Measurements from ENCODE around the gene RALGPS1.

Gene RALGPS1

DNA sequence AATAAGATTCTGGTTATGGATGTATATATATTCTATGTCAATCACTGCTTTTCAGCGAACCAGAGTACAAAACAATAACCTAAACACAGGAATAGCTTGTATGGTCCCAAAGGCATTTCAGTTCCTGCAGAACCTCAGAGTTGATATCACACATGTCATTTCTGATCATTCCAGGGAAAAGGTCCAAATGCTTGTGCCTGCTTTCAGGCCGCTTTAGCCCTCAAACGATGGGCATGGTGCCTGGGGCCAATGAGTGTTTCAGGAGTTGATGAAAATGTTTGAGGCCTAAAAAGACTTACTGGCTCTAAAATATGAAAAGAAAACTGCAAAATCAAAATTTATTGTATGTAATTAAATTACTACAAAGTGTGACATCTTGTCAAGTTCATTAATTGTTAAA lies 185.1 kb downstream of the RALGPS1 start:
- no peak for DNase-seq (ENCODE audit: low read depth)

DNA sequence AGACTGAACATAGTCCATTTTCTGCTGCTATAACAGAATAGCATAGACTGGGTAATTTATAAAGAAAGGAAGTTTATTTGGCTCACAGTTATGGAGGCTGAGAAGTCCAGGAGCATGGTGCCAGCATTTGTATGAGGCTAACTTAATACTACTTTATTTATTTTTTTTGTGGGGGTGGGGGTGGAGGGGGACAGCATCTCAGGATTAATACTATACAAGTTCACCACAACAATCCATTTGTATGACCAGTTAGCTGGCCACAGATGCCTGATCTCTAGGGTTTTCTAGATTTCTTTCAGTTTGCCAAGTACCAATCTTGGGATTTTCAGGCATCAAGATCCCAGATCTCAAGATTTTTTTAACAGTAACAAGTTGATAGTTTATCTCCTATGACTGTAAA lies 187.6 kb downstream of the RALGPS1 start:
- DNase-seq (ENCODE audit: low read depth) = no peak

DNA sequence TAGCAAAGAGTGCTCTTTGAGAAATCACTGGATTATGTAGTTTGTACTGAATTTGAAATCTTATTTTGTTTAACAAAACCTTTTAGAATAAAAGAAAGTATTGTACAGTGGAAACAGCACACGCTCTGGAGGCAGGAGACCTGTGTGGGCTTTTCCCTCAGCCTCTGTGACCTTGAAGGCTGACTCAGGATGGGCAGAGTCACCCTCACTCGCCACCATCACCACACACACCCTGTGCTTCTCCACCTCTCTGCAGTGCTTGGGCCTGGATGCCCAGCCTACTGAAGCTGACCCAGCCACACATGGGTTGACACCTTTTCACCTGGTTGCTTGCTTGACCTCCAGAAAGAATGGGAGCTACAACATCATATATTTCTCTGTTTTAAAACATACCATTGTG lies 188.2 kb downstream of the RALGPS1 start:
- DNase-seq (ENCODE audit: low read depth) = no peak

DNA sequence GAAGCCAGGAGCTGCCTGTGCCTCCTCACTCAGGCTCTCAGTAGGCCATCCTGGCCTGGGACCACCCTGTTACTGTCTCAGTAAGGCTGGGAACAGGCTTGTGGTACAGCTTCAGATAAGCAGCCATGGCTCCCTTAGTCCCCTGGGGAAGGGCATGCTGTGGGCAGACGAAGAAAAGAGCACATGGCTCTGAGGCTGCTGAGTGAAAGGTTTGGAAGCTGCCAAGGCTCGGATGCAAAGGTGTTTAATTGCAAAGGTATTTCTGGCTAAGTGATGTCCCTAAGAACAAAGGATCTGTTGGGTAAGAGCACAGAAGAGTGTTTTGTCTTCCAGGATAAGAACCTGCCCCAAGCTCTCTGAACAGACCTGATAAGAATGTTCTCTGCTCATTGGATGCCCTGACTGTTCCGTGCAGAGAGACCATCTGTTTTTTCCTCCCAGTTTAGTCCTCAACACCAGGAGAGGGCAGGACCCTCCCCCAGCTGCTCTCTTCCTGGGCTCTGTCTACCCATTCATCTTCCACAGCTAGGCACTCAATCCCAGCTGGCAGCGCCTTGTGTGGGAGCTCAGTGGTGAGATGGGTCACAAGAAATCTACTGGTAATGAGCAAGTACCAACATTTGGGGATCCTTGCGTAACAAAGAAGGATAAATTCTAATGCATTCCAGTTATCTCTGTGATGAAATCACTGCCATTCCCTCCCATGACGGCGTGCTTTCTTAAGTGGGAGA lies 190.2 kb downstream of the RALGPS1 start:
- DNase-seq (ENCODE audit: low read depth) = no peak

DNA sequence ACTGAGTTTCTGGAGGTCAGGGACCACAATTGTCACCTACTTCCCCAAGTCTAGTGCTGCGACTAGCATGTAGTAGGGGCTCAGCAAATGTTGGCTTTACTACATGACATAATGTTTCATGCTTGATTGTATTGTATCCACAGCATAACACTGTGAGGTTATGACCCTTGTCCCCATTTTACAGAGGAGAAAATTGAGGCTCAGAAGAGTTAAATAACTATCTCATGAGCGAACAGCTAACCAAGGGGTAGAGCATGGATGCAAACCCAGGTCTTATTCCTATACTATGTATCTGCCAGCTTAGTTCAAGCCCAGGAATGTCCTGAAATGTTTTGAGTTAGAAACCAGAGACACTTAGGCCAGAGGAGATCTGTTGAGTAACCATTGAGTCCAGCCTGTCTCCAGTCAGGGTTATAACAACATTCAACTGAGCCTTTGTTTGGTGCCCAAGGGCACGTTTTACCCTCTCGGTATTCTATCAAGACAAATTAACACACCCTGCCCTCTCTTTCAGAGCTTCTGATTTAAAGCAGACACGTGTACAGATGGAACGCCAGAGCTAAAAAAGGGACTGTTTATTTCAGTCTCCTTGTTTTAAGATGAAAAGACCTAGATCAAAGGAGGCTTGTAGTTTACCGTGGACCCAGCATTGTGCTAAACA lies 191.4 kb downstream of the RALGPS1 start:
- DNase-seq (ENCODE audit: low read depth) = no peak

DNA sequence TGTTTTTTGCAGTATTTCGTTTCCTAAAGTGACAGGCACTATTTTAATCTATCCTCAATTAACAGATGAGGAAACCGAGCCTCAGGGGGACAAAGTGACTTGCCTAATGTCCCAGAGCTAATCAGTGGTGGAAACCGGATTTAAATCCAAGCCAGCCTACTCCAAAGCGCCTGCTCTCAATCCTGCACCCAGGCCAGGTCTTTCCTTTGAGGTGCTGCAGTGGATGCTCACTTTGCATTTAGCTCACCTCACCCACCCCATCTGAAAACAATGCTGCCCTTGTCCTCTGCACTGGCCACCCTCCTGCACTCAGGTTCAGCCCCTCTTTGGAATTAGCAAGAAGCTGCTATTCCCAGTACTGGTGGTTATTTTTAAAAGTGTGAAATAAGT lies 191.9 kb downstream of the RALGPS1 start:
- DNase-seq (ENCODE audit: low read depth) = no peak

DNA sequence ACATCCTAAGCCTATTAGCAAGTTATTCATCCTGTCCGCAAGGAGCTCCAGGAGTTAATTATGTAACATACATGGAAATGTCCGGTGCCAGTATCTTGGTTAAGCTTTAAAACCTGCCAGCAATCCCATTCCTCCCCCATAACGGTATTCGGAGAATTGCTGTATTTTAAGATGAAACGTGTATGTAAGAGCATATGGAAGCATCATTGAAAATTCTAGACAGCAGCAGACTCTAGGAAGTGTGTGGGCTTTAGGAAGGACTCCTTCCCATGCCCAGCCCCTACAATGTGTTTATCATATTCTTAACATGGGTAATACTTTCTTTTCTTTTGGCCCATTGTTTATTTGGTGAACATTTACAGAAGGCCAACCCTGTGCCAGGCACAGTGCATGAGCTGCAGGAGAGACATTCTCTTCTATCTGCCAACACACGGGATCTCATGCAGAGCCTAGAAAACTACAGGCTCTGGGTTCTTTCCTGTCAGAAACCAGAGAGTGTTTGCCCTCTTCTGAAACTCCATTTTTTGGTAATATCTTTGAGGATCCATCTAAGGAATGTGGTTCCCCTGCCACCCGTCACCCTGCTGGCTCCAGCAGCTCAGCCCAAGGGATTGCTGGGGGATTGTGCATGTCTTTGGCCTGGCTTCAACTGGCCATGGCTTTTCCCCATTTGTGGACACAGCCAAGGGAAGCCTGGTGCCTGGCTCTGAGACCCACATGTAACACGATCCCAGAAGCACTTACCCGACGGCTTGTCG lies 192.8 kb downstream of the RALGPS1 start:
- DNase-seq (ENCODE audit: low read depth) = no peak

DNA sequence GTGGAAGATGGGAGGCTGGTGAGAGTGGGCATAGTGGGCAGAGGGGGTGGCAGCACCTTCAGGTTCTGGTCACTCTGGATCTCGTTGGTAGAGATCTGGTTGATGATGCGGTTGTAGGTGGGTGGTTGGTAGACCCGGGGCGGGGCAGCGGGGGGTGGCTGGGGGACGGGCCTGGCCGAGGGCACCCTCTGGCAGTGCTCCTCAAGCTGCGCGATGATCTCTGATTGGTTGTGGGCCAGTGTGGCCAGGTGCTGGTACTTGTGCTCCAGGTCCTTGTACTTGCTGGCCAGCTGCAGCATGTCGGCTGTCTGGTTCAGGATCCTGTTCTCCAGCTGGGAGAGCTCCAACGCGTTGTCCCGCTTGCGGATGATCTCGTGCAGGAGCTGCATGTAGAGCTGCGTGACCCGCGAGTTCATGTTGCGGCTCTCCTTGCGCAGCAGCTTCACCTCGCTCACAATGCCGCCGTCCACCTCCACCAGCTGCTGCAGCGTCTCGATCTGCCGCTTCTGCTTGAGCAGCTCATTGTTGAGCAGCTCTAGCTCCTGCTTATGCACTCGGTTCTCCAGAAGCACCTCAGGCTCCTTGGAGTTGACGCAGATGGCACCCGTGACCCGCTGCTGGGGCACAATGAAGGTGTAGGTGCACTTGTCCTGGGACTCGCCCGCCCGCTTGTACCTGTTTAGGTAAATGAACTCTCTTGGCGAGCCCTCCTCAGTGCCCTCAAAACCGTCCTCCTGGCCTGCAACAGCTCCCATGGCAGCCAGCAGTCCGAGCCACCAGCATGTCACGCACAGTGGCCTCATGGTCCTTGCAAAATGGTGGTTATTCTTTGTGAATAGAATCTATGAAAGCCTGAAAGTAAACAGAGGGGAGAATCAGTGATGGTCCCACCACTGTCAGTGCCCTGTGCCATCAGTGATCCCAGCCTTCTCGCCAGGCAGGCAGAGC lies 193.6 kb downstream of the RALGPS1 start:
- DNase-seq (ENCODE audit: low read depth) = no peak

DNA sequence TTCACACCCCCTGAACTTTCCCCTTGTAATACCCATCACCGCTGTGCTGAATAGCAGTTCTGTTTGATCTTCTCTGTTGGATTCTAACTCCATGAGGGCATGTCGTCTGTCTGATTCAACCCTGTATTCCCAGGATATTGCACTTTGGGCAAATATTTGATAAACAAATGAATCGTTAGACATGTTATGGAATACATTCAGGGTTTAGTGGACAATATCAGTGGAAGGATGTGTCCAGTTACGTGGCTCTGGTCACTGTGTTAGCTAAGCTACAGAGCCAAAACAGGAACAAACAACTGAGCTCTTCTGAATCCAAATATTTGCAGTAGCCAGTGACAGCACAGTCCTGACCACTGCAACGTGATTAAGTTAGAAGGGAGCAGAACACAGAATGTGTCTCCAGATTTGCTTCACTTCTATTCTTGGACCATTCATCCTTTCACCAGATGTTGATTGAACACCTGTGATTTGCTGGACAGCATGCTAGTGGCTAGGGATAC lies 194.7 kb downstream of the RALGPS1 start:
- DNase-seq (ENCODE audit: low read depth) = no peak

DNA sequence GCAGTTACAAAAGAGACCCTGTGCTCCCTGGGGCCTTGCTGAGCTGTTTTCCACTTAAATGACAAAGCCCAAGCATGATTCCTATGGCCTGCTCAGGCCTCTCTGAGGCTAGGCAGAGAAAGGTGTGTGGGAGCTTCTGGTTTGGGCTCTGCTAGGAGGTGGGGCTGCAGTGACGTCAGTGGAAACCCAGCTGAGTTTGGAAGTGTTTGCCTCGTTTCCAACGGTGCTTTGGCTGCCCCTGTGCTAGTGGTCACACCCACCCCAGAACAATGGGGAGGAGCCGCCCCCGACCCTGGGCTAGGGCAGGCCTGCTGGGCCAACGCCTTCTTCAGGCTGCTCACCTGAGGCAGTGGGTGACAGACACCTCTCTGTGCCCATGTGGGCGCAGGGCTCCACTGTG lies 197.5 kb downstream of the RALGPS1 start:
- no peak for DNase-seq (ENCODE audit: low read depth)

DNA sequence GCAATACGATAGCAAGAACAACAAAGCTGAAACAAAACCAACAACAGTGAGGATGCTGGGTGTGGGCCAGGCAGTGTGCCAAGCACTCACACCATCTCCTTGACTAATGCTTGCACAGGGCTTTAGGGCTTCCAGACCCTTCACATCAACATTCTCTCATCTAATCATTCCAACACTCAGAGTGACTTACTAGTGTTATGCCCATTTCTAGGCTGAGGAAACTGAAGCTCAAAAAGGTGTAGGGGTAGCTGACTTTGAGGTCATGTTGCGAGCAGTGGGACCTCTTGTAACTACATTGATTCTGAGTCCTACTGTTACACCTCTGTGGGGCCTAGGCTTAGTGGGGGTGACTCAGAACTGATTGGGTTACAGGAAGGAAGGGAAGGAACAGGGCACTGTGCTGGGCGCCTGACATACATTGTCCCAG lies 198.2 kb downstream of the RALGPS1 start:
- no peak for DNase-seq (ENCODE audit: low read depth)

DNA sequence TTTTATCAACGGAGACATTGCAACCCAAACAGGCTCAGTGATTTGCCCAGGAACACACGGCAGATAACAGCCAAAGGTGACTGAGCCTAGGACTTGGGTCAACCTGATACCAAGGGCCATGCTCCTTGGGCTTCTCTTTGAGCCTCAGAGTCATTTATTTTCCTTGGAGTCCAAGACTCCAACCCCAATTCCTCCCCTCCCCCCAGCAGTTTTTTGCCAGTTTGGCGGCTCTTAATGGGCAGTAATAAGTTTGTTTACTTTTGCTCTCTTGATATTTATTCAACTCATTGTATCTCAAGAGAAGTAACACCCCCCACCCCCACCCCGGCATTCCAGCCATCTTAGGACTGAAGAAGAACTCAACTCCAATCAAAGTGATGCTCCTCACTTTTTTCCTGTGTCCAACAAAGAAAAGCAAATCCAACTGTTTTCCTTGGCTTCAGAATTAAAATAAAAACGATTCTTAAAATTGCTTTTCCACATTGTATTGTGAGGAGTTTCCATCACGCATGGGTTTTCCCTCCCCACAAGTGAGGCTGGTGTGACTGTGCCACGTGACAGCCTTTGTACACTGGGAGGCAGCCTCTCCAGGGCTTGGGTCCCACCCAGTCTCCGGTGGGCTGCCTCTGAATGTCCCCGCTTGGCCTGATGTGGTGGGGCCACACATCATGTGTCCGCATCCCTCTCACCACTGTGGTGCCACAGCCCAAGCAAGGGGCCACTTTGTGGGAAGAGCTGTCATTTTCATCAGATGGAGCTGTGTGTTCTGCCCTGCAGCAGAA lies 198.8 kb downstream of the RALGPS1 start:
- DNase-seq (ENCODE audit: low read depth) = no peak

DNA sequence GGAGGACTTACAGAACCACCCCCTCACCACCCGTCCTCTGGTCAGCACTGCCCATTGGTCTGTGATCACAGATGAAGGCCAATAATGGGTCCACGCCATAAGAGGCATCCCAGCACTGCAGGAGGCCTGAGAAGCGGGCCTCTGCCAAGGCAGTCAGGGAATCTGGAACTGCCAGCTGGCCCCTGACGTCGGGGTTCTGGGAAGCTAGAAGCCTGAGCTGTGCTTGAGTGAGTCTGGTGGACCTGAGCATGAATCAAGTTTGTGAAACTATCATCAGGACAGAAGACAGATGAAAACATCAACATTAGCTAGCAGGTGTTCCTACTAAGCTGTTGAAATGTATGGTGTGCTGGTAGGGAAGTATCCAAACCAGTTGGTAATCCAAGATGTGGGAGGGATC lies 200.0 kb downstream of the RALGPS1 start:
- no peak for DNase-seq (ENCODE audit: low read depth)

DNA sequence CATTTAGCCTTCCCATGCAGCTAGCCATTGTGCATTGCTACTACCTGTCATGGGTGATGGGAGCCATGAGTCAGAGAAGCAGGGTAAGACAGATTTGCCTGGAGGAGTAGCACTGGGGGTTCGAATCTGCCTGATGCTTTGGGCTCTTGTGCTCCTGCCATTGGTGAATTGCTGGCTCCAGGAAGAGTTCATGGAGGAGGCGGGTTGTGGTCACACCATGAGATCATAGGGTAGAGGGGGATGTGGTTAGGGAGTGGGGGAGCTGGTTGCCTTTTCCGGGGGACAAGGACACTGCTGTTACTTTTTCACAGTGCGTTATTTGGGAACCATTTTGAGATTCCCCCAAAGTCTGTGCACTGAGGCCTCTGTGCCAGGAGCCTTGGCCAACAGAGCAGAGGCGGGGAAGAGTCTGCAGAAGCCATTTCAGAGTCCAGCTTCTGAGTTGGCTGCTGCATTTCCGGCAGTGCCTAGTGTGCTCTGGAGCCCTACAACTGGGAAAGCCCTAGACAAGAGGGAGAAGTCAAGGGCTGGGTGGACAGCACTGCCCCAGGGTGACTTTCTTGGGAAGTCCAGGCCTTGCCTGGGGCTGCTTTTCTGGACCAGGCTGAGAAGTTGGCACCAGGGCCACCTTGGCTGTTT lies 201.6 kb downstream of the RALGPS1 start:
- DNase-seq (ENCODE audit: low read depth) = no peak

DNA sequence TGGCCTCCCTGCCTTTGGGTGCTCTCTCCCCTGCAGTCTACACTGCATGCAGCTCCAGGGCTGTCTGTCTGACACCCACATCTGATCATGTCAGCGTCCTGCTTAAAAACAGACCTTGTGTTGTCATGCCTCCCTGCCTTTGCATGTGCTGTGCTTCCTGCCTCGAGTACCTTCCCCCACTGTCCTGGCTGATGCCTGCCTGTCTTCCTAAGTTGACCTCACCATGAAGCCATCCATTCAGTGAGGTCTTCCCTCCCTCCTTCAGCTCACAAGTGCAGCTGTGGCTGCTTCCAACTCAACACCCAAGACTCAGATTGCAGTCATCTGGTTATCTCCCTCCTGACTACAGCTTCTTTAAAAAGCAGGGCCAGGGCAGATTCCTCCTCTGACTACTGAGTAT lies 202.4 kb downstream of the RALGPS1 start:
- DNase-seq (ENCODE audit: low read depth) = no peak

DNA sequence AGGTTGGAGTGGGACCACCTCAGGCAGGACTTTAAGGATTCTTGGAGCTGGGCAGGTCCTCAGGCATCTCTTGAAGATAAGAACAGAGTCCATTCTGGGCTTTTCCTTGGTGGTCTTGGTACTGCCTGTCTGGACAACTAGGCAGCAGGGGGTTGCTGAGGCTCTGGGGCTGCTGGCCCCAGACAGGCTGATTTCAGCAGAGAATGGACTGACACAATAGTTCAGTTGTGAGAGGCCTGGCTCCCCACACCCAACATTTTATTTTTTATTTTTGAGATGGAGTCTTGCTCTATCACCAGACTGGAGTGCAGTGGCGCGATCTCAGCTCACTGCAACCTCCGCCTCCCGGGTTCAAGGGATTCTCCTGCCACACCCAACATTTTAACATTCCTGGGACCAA lies 203.2 kb downstream of the RALGPS1 start:
- no peak for DNase-seq (ENCODE audit: low read depth)

DNA sequence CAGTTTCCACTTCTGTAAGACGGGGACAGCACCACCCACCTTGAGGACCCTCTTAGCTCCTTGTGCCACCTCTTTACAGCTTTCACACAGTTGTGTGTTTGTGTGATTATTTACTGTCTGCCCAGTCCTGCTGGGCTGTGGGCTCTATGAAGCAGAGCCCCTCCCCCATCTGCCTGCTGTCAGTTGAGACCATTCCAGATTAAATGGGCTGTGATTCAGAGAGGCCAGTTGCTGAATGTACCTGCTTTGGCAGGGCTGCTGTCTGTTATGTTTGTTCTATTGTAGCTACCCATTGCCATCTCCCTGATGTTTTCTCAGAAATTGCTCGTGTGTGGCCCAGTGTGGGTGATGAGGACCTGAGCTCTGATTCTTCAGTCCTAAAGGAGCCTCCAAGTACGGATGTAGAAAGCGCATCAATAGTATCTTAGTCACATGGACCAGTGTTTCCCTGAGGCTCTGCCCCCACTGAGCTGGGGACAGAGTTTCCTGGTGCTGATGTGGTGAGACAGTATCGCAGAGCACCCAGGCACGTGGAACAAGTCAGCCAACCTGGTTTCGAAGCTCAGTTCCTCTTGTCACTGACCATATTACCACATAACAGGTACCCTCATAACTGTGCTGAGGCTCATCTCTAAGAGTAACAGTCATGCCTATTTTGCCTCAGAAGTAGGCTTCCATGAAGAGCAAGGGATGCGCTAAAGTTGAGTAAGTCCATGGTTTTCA lies 204.2 kb downstream of the RALGPS1 start:
- DNase-seq (ENCODE audit: low read depth) = no peak

DNA sequence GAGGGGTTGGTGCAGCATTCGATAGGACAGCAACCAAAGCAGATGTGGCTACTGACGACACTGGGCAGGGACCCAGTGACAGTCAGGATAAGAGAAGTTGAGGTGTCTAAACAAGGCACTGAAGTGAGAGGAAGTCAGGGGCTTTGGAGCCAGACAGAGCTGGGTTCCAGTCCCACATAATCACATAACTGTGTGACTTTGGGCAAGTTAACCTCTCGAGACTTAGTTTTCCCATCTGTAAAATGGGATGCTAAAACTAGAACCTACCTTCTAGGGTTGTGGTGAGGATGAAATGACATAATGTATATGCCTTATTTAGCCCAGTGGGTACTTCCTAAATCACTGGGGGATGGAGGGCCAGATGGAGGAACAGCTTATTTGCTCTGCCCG lies 204.7 kb downstream of the RALGPS1 start:
- DNase-seq (ENCODE audit: low read depth) = no peak

DNA sequence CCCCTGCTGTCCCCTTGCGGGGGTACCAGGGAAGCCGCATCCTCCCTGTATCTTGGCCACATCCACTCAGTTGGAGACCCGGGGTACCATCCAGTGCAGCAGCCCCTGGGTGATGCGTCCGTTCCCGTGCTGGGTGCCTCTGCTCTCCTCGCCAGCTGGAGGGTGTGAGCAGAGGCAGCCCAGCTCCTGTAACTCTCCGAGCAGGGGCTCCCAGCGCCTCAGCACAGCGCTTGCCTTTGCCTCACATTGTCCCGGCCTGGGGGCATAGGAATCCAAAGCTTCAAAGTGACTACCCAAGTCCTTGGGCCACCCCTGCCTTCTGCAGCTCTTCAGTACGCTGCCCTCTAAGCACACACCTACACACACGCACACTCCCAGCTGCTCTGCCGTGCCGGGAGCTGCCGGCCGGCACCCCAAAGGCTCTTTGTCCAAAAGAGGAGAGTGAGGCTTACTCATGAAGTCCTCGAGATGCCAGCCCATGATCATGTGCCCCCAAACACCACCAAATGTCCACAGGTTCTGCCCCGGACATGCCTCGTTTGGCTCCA lies 207.1 kb downstream of the RALGPS1 start:
- DNase-seq (ENCODE audit: low read depth) = no peak

Data from stimulated activated CD8-positive, alpha-beta memory T cell treated with anti-CD3 and anti-CD28 coated beads, Interleukin-12 subunit alpha, Interleukin-12 subunit beta, amount 100 ng/mL, for 4 hours (primary cell).